Heart left ventricle (tissue), 16 donors: ENCODE results near the gene MSN. TPM values are rescaled to one million over a fixed set of nuclear protein-coding genes. Genes with fewer than 3 reads are reported as not detected.

Source experiments
- ATAC-seq, 4 donors: fragments of 200-7000 bp; cut with Tn5 transposase; one replicate each; pipeline ENCODE4 v1.9.1; 2020 to 2022; ENCODE audit warnings: moderate library complexity in 4 of 4, mild to moderate bottlenecking in 3 of 4, moderate number of reproducible peaks in 1 of 4
- DNase-seq, 5 donors: peaks; one replicate each; pipeline ENCODE4 v3.0.0-alpha.2; 2020
- H3K27ac ChIP-seq, 12 donors: fragments of 200-600 bp; sonication (generic) in 4 of 12; one replicate each; pipeline versions ENCODE4 v1.5.0 to v1.8.0; 2016 to 2022; ENCODE audit warnings: mild to moderate bottlenecking in 2 of 12
- H3K27me3 ChIP-seq, 9 donors: fragments of 200-600 bp; sonication (generic) in 2 of 9; one replicate each; pipeline versions ENCODE4 v1.5.1 to v1.8.0; 2016 to 2022; ENCODE audit warnings: mild to moderate bottlenecking in 3 of 9
- H3K36me3 ChIP-seq, 9 donors: fragments of 200-600 bp; sonication (generic) in 2 of 9; one replicate each; pipeline versions ENCODE4 v1.5.0 to v1.8.0; 2018 to 2022; ENCODE audit warnings: mild to moderate bottlenecking in 2 of 9
- H3K4me1 ChIP-seq, 12 donors: fragments of 200-600 bp; sonication (generic) in 4 of 12; one replicate each; pipeline versions ENCODE4 v1.5.0 to v1.8.0; 2016 to 2022; ENCODE audit warnings: mild to moderate bottlenecking in 3 of 12
- H3K4me3 ChIP-seq, 12 donors: fragments of 200-600 bp; sonication (generic) in 4 of 12; one replicate each; pipeline versions ENCODE4 v1.5.0 to v1.8.0; 2017 to 2022; ENCODE audit warnings: mild to moderate bottlenecking in 9 of 12, moderate library complexity in 4 of 12
- H3K9me3 ChIP-seq, 12 donors: fragments of 200-600 bp; sonication (generic) in 4 of 12; one replicate each; pipeline versions ENCODE4 v1.5.0 to v1.8.0; 2016 to 2022; ENCODE audit warnings: mild to moderate bottlenecking in 1 of 12
- POLR2A ChIP-seq, 2 donors: fragments of 450-650 bp; IDR thresholded peaks; one replicate each; pipeline ENCODE4 v1.6.1; 2017; ENCODE audit warnings: antibody characterized with exemption in 2 of 2, mild to moderate bottlenecking in 2 of 2, moderate library complexity in 2 of 2
- WGBS, 4 donors: extraction: QIAGEN DNeasy Blood & Tissue Kit in 2 of 4; methylation state at CpG; one replicate each; pipeline versions ENCODE4 v1.1.5 to v1.1.7; 2013 to 2018; 5-methylcytosine and 5-hydroxymethylcytosine counted together
- intact Hi-C, 10 donors: fragments of 100-400 bp; cut with DNase I; formaldehyde crosslinking; loops; one replicate each; pipeline versions ENCODE4 v1.11.1 to v1.14.2; 2022
- polyA plus RNA-seq, 2 donors: library from polyadenylated mRNA; stranded (reverse); fragments of 200-250 nt; gene quantifications; one replicate each; pipeline ENCODE4 v1.2.3, GENCODE V29; 2013
- total RNA-seq, 9 donors: library from RNA; depleted of rRNA in 2 of 9; stranded (reverse); fragments of >200 nt in 2 of 9; fragmentation: NEBNext Ultra II Directional in 3 of 9; extraction: Animal tissue kit (Norgen Biotek cat#: 25700) in 3 of 9; gene quantifications; one replicate each; pipeline versions ENCODE4 v1.1.0 to v1.2.4, GENCODE V29; 2016 to 2023
- TF ChIP-seq, protein P1 (sequence below), 12 donors: fragments of 200-600 bp; sonication (generic) in 4 of 12; IDR thresholded peaks; one replicate each; pipeline versions ENCODE4 v1.5.0 to v1.8.0; 2018 to 2022; ENCODE audit warnings: antibody characterized with exemption in 12 of 12, mild to moderate bottlenecking in 5 of 12
- donor health status: ischemic (EF 13 %, LVEDD 7.1; RV severe dilation, severe dysfunction).
- donor health status: healthy with polysubstance abuse.
- donor health status: DM: no; HTN: yes; CAD: no.
- donor health status: DM: no; HTN: no; CAD: no.
- donor health status: ischemic (EF 25% LVEDD 6.9; RV normal size, moderate dysfunction).
- donor health status: ischemic (EF 25% LVEDD 5.7; RV mildly dilated, moderate dysfunction).
- donor health status: healthy.
- donor health status: DM: yes; HTN: yes; CAD: no.
- donor health status: ischemic (EF 35%, LVEDD 5.7; RV mildly dilated, moderate dysfunction).
- donor health status: nonischemic (EF 11% LVEDD 7.7; RV severe dilation, severe dysfunction).
- donor health status: DM: yes; HTN: yes; CAD: no.
- donor health status: PGD.
- donor health status: ischemic (EF 29% LVEDD 5.4; RV normal size, mild dysfunction).
- donor health status: nonischemic (EF 23%, LVEDD 6.1; RV moderate dilation, normal function).

Gene MSN
- total and polyA plus RNA-seq, 11 donors = 48.9 to 298 (median 153) TPM

- 92 to 99% (median 95%) methylated on average over 5 of the region's 5 CpGs for WGBS, 4 donors
- intact Hi-C loops = loop anchor here in 3 of 10 donors (5.0 kb wide), 1 partner anchor 35 kb away; no protein-coding TSS in a partner anchor
- TF ChIP-seq POLR2A (IDR thresholded peaks at IDR 0.05) = no peak
- TF ChIP-seq, protein P1, sequence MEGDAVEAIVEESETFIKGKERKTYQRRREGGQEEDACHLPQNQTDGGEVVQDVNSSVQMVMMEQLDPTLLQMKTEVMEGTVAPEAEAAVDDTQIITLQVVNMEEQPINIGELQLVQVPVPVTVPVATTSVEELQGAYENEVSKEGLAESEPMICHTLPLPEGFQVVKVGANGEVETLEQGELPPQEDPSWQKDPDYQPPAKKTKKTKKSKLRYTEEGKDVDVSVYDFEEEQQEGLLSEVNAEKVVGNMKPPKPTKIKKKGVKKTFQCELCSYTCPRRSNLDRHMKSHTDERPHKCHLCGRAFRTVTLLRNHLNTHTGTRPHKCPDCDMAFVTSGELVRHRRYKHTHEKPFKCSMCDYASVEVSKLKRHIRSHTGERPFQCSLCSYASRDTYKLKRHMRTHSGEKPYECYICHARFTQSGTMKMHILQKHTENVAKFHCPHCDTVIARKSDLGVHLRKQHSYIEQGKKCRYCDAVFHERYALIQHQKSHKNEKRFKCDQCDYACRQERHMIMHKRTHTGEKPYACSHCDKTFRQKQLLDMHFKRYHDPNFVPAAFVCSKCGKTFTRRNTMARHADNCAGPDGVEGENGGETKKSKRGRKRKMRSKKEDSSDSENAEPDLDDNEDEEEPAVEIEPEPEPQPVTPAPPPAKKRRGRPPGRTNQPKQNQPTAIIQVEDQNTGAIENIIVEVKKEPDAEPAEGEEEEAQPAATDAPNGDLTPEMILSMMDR (IDR thresholded peaks at IDR 0.05) = no peak
- peaks cover 0 to 2% (median 0%) of the 10 kb centered on the region in 9 donors for H3K27me3 ChIP-seq
- H3K4me3 ChIP-seq = no peak overlapping the region
- no peak for DNase-seq
- peaks cover 0 to 28% (median 16%) of the 10 kb centered on the region in 12 donors for H3K4me1 ChIP-seq
- no peaks in the 10 kb centered on the region for H3K9me3 ChIP-seq
- no peak for ATAC-seq
- H3K27ac ChIP-seq = no peak overlapping the region
- no peaks in the 10 kb centered on the region for H3K36me3 ChIP-seq
Measured at GRCh38 chrX:65637335-65637734, 30.1 kb upstream of the MSN start.

GRCh38 chrX:65642914-65643491 is 24.5 kb upstream of the MSN start:
- Histone ChIP-seq H3K27ac (peak overlapping the region in 9 of 12 donors; percentile 4 to 81 (median 72)), H3K4me3 (no peak overlapping the region), H3K36me3 (no peaks in the 10 kb centered on the region), H3K9me3 (no peaks in the 10 kb centered on the region), H3K27me3 (peaks cover 0 to 2% (median 0%) of the 10 kb centered on the region in 9 donors), H3K4me1 (peaks cover 0 to 33% (median 21%) of the 10 kb centered on the region in 12 donors)
- ATAC-seq (peak in 3 of 4 donors; percentile 14 to 44 (median 19)), DNase-seq (no peak)
- WGBS, 4 donors = 26 to 44% (median 32%) methylated on average over 3 of the region's 3 CpGs
- intact Hi-C loops = loop anchor here in 2 of 10 donors (5.0 kb wide), 2 partner anchors 41 to 46 kb away; no protein-coding TSS in a partner anchor
- TF ChIP-seq, protein P1 (IDR thresholded peaks at IDR 0.05) = no peak
- no peak for TF ChIP-seq POLR2A (IDR thresholded peaks at IDR 0.05)

DNA sequence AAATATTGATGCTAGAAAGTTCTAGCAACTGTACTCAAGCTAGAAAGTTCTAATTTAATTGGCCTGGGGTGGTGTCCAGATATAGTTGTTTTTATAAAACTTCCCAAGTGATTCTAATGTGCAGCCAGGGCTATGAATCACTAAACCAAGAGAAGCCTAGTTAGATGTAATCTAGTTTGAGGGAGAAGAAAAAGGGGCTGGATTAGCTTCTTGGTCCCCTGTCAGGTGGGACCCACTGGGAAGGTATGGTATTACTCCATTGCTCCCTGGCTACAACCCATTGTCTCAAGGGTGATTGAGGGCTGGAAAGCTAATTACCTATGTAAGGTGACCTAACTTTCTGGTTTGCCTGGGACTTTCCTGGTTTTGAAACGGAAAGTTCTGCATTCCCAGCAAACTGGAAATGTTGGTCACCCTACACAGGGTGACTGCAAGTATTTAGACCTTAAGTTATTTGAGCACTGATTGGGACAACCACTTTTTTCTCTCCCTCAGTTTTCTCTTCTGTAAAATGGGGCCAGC is 23.9 kb upstream of the MSN start:
- intact Hi-C loops = loop anchor here in 2 of 10 donors (5.0 kb wide), 2 partner anchors 41 to 46 kb away; no protein-coding TSS in a partner anchor
- TF ChIP-seq, protein P1 (IDR thresholded peaks at IDR 0.05) = no peak
- no peak for TF ChIP-seq POLR2A (IDR thresholded peaks at IDR 0.05)

GRCh38 chrX:65644621-65645289 is 22.7 kb upstream of the MSN start:
- Histone ChIP-seq H3K4me1 (peaks cover 0 to 33% (median 21%) of the 10 kb centered on the region in 12 donors), H3K36me3 (no peaks in the 10 kb centered on the region), H3K9me3 (no peaks in the 10 kb centered on the region), H3K4me3 (no peak overlapping the region), H3K27me3 (peaks cover 0 to 2% (median 0%) of the 10 kb centered on the region in 9 donors), H3K27ac (peak overlapping the region; percentile 16 to 86 (median 72))
- WGBS, 4 donors = 23 to 50% (median 39%) methylated on average over 1 of the region's 1 CpG
- TF ChIP-seq, protein P1 (IDR thresholded peaks at IDR 0.05) = no peak
- TF ChIP-seq POLR2A (IDR thresholded peaks at IDR 0.05) = no peak
- peak; percentile 99 to 100 (median 99) for ATAC-seq
- intact Hi-C loops = loop anchor here in 2 of 10 donors (5.0 kb wide), 2 partner anchors 42 to 47 kb away; no protein-coding TSS in a partner anchor
- peak; percentile 79 to 92 (median 85) for DNase-seq

More for the DNA sequence above, 23.9 kb upstream of the MSN start:
- WGBS, 4 donors = 60 to 76% (median 67%) methylated on average over 1 of the region's 1 CpG
- no peaks in the 10 kb centered on the region for H3K9me3 ChIP-seq
- peak in 1 of 4 donors; percentile 16 for ATAC-seq
- no peaks in the 10 kb centered on the region for H3K36me3 ChIP-seq
- H3K27ac ChIP-seq = peak overlapping the region in 9 of 12 donors; percentile 54 to 86 (median 74)
- H3K27me3 ChIP-seq = peaks cover 0 to 2% (median 0%) of the 10 kb centered on the region in 9 donors
- no peak for DNase-seq
- no peak overlapping the region for H3K4me3 ChIP-seq
- H3K4me1 ChIP-seq = peaks cover 0 to 33% (median 21%) of the 10 kb centered on the region in 12 donors
